OCI-LY3 (cell line): ENCODE data around the gene PDS5B.
A peak's percentile ranks its signal among the peaks of the same experiment; 100 is the strongest.

Experiments
- H2AFZ ChIP-seq: fragments of 200-600, 300-600 bp; shearing (Covaris generic); 2 replicates; pipeline ENCODE4 v1.6.0; 2014; ENCODE audit warnings: antibody characterized with exemption, low read depth, low read length
- H3K27ac ChIP-seq: fragments of 200-600, 300-600 bp; sonication (generic); 2 replicates; pipeline ENCODE4 v1.5.1; 2014; ENCODE audit warnings: mild to moderate bottlenecking, low read length, moderate library complexity, mixed read lengths
- H3K27me3 ChIP-seq: fragments of 200-600, 300-600 bp; sonication (generic); 2 replicates; pipeline ENCODE4 v1.6.1; 2014; ENCODE audit warnings: low read depth, low read length, mixed read lengths
- H3K36me3 ChIP-seq: fragments of 200-600, 300-600 bp; sonication (generic); replicated peaks from 2 replicates; pipeline ENCODE3; 2014; ENCODE audit warnings: low read depth, low read length, mixed read lengths
- H3K4me1 ChIP-seq: fragments of 300-600, 200-600 bp; sonication (generic); 2 replicates; pipeline ENCODE4 v1.6.1; 2014; ENCODE audit warnings: low read length, mixed read lengths
- H3K4me2 ChIP-seq: fragments of 200-600, 300-600 bp; sonication (generic); 2 replicates; pipeline ENCODE4 v1.6.1; 2014; ENCODE audit warnings: low read length, mixed read lengths
- H3K4me3 ChIP-seq: fragments of 300-600, 200-600 bp; sonication (generic); 2 replicates; pipeline ENCODE4 v1.5.1; 2014; ENCODE audit warnings: antibody characterized with exemption, mild to moderate bottlenecking, low read length, moderate library complexity
- H3K79me2 ChIP-seq: fragments of 300-600, 200-600 bp; shearing (Covaris generic); 2 replicates; pipeline ENCODE4 v1.6.1; 2014; ENCODE audit warnings: mild to moderate bottlenecking, low read length, mixed read lengths
- H3K9ac ChIP-seq: fragments of 300-600, 200-600 bp; shearing (Covaris generic); 2 replicates; pipeline ENCODE4 v1.6.0; 2014; ENCODE audit warnings: mild to moderate bottlenecking, low read length, moderate library complexity
- H3K9me3 ChIP-seq: fragments of 200-600, 300-600 bp; shearing (Covaris generic); 2 replicates; pipeline ENCODE4 v1.6.1; 2014; ENCODE audit warnings: low read length, mixed read lengths; ENCODE audit not compliant: insufficient read depth
- H4K20me1 ChIP-seq: fragments of 200-600, 300-600 bp; sonication (generic); 2 replicates; pipeline ENCODE4 v1.6.1; 2016; ENCODE audit warnings: low read length, mixed read lengths; ENCODE audit not compliant: insufficient read depth
- EZH2phosphoT487 ChIP-seq: fragments of 200-600 bp; shearing (Covaris generic); IDR thresholded peaks from 2 replicates; pipeline ENCODE4 v1.6.1; 2018; ENCODE audit warnings: antibody characterized with exemption, mixed run types, low read depth
- TF ChIP-seq, protein P1 (sequence below): fragments of 200-600, 300-600 bp; sonication (generic); IDR thresholded peaks from 2 replicates; pipeline ENCODE4 v1.5.1; 2014; ENCODE audit warnings: antibody characterized with exemption, low read length, low read depth

PDS5B gene

DNA sequence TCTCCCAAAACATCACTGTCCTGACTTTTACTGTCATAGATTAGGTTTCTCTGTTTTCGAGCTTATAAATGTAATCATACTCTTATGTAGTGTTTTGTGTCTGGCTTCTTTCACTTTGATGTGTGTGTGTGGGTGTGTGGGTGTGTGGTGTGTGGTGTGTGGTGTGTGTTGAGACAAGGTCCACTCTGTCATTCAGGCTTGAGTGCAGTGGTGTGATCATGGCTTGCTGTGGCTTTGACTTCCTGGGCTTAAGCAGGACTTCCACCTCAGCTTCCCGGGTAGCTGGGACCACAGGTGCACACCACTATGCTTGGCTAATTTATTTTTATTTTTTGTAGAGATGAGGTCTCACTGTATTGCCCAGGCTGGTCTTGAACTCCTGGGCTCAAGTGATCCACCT, 59.6 kb downstream of the PDS5B start:
- H3K27ac ChIP-seq = no peak overlapping the region
- peaks cover 81% of the 10 kb centered on the region for H3K79me2 ChIP-seq
- peaks cover 67% of the 10 kb centered on the region for H4K20me1 ChIP-seq
- peaks cover 32% of the 10 kb centered on the region for H3K4me1 ChIP-seq
- H3K36me3 ChIP-seq = no peaks in the 10 kb centered on the region
- H3K4me3 ChIP-seq = no peak overlapping the region
- no peaks in the 10 kb centered on the region for H3K9me3 ChIP-seq
- H3K4me2 ChIP-seq = no peak overlapping the region
- no peaks in the 10 kb centered on the region for H3K27me3 ChIP-seq
- TF ChIP-seq, protein P1, sequence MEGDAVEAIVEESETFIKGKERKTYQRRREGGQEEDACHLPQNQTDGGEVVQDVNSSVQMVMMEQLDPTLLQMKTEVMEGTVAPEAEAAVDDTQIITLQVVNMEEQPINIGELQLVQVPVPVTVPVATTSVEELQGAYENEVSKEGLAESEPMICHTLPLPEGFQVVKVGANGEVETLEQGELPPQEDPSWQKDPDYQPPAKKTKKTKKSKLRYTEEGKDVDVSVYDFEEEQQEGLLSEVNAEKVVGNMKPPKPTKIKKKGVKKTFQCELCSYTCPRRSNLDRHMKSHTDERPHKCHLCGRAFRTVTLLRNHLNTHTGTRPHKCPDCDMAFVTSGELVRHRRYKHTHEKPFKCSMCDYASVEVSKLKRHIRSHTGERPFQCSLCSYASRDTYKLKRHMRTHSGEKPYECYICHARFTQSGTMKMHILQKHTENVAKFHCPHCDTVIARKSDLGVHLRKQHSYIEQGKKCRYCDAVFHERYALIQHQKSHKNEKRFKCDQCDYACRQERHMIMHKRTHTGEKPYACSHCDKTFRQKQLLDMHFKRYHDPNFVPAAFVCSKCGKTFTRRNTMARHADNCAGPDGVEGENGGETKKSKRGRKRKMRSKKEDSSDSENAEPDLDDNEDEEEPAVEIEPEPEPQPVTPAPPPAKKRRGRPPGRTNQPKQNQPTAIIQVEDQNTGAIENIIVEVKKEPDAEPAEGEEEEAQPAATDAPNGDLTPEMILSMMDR = no peak
- TF ChIP-seq EZH2phosphoT487 = no peak
- H2AFZ ChIP-seq = no peak overlapping the region
- no peak overlapping the region for H3K9ac ChIP-seq

DNA sequence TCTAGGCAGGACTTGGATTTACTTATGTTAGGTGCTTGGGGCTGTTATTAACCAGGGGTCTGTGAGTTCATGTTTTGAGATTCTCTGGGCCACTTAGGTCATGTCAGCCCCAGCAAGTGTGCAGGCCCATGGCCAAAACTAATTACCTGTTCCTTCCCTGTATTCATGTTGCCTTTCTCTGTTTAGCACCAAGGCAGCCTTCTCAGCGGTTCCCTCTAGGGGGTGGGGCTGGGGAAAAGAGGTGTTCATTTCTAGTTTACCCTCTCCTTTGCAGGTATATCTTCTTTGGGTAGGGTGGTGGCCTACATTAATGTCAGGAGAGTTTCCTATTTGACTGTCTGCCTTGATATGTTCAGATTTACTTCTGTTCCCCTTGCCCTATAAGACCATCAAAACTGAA, 61.7 kb downstream of the PDS5B start:
- peaks cover 62% of the 10 kb centered on the region for H3K79me2 ChIP-seq
- peaks cover 19% of the 10 kb centered on the region for H3K4me1 ChIP-seq
- H3K27ac ChIP-seq = no peak overlapping the region
- H3K27me3 ChIP-seq = no peaks in the 10 kb centered on the region
- H3K4me2 ChIP-seq = no peak overlapping the region
- H3K9me3 ChIP-seq = no peaks in the 10 kb centered on the region
- no peak overlapping the region for H3K4me3 ChIP-seq
- H3K36me3 ChIP-seq = no peaks in the 10 kb centered on the region
- H4K20me1 ChIP-seq = peaks cover 48% of the 10 kb centered on the region
- TF ChIP-seq, protein P1 = no peak
- TF ChIP-seq EZH2phosphoT487 = no peak
- no peak overlapping the region for H3K9ac ChIP-seq
- H2AFZ ChIP-seq = no peak overlapping the region

DNA sequence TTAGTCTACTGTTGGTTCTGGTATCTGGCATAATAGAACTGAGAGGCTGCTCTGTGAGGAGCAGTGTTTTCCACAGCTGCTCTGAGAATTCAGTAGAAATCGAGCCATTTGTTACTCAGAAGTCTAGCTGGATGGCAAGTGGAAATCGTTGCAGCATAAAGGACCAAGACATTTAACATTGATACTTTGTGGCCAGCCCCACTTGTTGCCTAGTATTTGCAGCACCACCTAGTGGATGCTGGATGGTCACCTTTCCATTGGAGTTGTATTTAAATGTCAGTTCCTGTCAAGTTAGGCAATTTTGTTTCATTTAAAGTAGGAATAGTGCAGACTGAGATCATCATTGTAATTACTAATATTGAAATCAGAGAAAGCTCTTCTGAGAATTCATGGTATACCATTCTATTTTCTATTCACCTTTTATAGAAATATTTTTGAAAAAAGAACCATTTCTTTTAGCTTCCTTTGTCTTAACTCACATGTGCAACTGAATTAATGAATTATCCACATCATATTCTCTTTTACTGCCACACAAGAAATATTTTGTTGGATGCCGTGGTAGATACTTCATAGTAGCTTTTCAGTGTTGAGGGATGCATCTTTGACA, 64.6 kb downstream of the PDS5B start:
- no peak overlapping the region for H2AFZ ChIP-seq
- TF ChIP-seq, protein P1 = peak; percentile 92
- no peak for TF ChIP-seq EZH2phosphoT487
- H3K4me2 ChIP-seq = peak overlapping the region; percentile 40
- H4K20me1 ChIP-seq = peaks cover 23% of the 10 kb centered on the region
- H3K27ac ChIP-seq = no peak overlapping the region
- H3K79me2 ChIP-seq = peaks cover 49% of the 10 kb centered on the region
- H3K36me3 ChIP-seq = peaks cover 15% of the 10 kb centered on the region
- peaks cover 19% of the 10 kb centered on the region for H3K4me1 ChIP-seq
- H3K9me3 ChIP-seq = 0 out of 2 replicates have a peak, but pooled peaks cover 3% of the 10 kb centered on the region
- H3K9ac ChIP-seq = no peak overlapping the region
- H3K4me3 ChIP-seq = no peak overlapping the region
- H3K27me3 ChIP-seq = no peaks in the 10 kb centered on the region

DNA sequence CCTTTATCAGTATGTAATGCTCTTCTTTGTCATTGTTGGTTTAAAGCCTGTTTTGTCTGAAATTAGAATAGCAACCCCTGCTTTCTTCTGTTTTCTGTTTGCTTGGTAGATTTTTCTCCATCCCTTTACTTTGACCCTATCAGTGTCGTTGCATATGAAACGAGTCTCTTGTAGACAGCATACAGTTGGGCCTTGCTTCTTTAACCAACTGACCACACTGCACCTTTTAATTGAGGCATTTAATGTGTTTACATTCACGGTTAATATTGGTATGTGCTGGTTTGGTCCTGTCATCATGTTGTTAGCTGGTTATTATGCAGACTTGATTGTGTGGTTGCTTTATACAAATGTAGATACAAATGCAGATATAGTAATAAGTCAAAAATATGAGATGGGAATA, 71.1 kb downstream of the PDS5B start:
- Histone ChIP-seq H2AFZ (no peak overlapping the region), H3K36me3 (peaks cover 15% of the 10 kb centered on the region), H3K4me1 (no peaks in the 10 kb centered on the region), H4K20me1 (no peaks in the 10 kb centered on the region), H3K9me3 (0 out of 2 replicates have a peak, but pooled peaks cover 3% of the 10 kb centered on the region), H3K9ac (no peak overlapping the region), H3K27ac (no peak overlapping the region), H3K79me2 (peaks cover 37% of the 10 kb centered on the region), H3K4me3 (no peak overlapping the region), H3K27me3 (no peaks in the 10 kb centered on the region), H3K4me2 (no peak overlapping the region)
- no peak for TF ChIP-seq EZH2phosphoT487
- TF ChIP-seq, protein P1 = no peak
